ENCODE results near the gene SLC25A38. TPM values are rescaled to one million over a fixed set of nuclear protein-coding genes. Genes with fewer than 3 reads are reported as not detected.

The SLC25A38 gene
- total RNA-seq, 1 experiment from 2014 or later: 48.2 TPM

- Histone ChIP-seq H4K5ac (ENCODE audit: insufficient read length, low read depth, low read length) (no peak overlapping the region), H3K27me3 (ENCODE audit: insufficient read depth, low read length) (no peaks in the 10 kb centered on the region), H4K91ac (ENCODE audit: insufficient read length, low read depth, low read length) (no peak overlapping the region), H2BK5ac (ENCODE audit: insufficient read length, low read length) (no peak overlapping the region), H3T11ph (ENCODE audit: low read length) (no peak overlapping the region), H3K4me1 (ENCODE audit: insufficient read depth, low read length) (no peaks in the 10 kb centered on the region), H3K23ac (ENCODE audit: insufficient read length, low read depth, low read length) (no peak overlapping the region), H3K56ac (ENCODE audit: insufficient read length, low read depth, low read length) (no peak overlapping the region), H2AFZ (ENCODE audit: low read length) (no peak overlapping the region), H4K8ac (replicated peaks; ENCODE audit: insufficient read length, low read depth, low read length) (no peak overlapping the region), H2BK15ac (ENCODE audit: low read depth, low read length) (no peak overlapping the region), H3K14ac (ENCODE audit: insufficient read depth, low read length) (no peak overlapping the region), H3K27ac (ENCODE audit: insufficient read length, low read depth, low read length) (no peak overlapping the region), H2BK12ac (ENCODE audit: insufficient read length, low read depth, low read length) (no peak overlapping the region), H3K23me2 (ENCODE audit: insufficient read length, low read depth, low read length, poor library complexity, severe bottlenecking) (no peaks in the 10 kb centered on the region), H2BK20ac (ENCODE audit: low read depth, low read length, poor library complexity, severe bottlenecking) (no peak overlapping the region), H3K79me2 (ENCODE audit: insufficient read depth, low read length) (no peaks in the 10 kb centered on the region), H2AK5ac (ENCODE audit: insufficient read length, low read length) (no peak overlapping the region), H3K18ac (ENCODE audit: insufficient read length, low read depth, low read length) (no peak overlapping the region), H2BK120ac (ENCODE audit: low read depth, low read length, poor library complexity, severe bottlenecking) (no peak overlapping the region), H3K9me3 (ENCODE audit: control insufficient read depth, low read depth, low read length) (no peaks in the 10 kb centered on the region), H4K20me1 (ENCODE audit: control insufficient read depth, insufficient read depth, insufficient read length) (no peaks in the 10 kb centered on the region), H3K79me1 (ENCODE audit: insufficient read depth, low read depth, low read length, poor library complexity, severe bottlenecking) (no peaks in the 10 kb centered on the region), H3K4ac (ENCODE audit: low read depth, low read length) (no peak overlapping the region), H3K4me2 (ENCODE audit: insufficient read depth, insufficient read length, low read length) (no peak overlapping the region), H3K9ac (ENCODE audit: extremely low read depth, insufficient read length, low read length) (no peak overlapping the region)
- no peaks in the 10 kb centered on the region for H3K36me3 Mint-ChIP-seq (ENCODE audit: insufficient read depth in 1 of 3, low read depth in 3 of 3)
- H3K27ac Mint-ChIP-seq: no peak overlapping the region
- TF ChIP-seq CTCF (conservative IDR thresholded peaks at IDR 0.05): no peak
- no CpG with 5 or more reads among the region's 2 CpGs for WGBS (ENCODE audit: extremely low coverage, insufficient read length, low lambda C conversion rate)
- H3K4me3 Mint-ChIP-seq: no peak overlapping the region
- DNase-seq: no peak
- peaks cover 7 to 15% of the 10 kb centered on the region in 2 experiments for H3K4me1 Mint-ChIP-seq
- no peaks in the 10 kb centered on the region; the same call in 1 of the 2 replicates for H3K27me3 Mint-ChIP-seq (ENCODE audit: low read depth)
- no peaks in the 10 kb centered on the region for H3K9me3 Mint-ChIP-seq
Observed at GRCh38 chr3:39445927-39446326, 62.8 kb downstream of the SLC25A38 start.

Measured in H9 (cell line).